NCI-H460 (cell line): ENCODE data around the gene CA11. TPM values are rescaled to one million over a fixed set of nuclear protein-coding genes. Genes with fewer than 3 reads are reported as not detected.
"Not testable (repeated sequence)": the region's sequence is repeated elsewhere in the genome, so short reads cannot be mapped to it uniquely, and the experiment has no call there.

Experiments used
- DNase-seq: peaks from one replicate; pipeline ENCODE4 v3.0.0-alpha.2; 2016; ENCODE audit warnings: low read depth; ENCODE audit errors: extremely low read depth
- total RNA-seq: library from RNA; depleted of rRNA; stranded (reverse); fragments of >200 nt; shearing (Covaris generic); gene quantifications from 2 replicates; pipeline ENCODE4 v1.2.3, GENCODE V29; 2014

The CA11 gene
- total RNA-seq, 1 experiment from 2014 or later = 3.3 TPM

DNA sequence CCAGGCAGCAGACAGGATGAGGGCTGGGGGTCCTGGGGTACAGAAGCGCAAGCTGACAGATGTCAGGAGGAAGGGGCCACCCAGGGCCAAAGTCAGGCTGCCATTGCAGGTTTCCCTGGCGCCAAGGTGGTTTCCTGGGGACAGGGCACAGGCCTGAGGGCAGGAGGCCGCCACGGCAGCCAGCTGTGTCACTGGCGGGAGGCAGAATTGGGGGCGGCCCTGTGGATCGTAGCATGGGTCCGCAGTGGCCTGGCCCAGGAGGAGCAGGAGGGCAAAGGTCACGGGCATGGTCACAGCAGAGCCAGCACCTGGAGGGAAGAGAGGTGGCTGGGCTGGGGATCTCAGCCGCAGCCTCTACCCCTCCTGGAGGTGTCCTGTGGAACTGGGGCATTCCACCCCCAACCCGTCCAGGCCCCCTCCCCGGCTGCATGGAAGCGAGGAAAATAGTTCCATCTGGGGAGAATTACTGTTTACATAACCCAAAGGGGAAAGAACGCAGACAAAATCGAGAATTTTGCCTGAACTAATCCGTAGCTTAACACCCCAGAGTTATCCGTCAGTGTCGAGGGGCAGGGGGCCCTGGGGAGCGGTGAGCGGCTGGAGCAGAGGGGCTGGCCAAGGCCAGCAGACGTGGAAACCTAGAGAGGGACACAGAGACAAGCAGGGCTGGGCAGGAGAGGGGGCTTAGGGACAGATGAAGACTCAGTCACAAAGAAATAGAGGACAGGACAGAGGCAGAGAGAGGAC is 24.9 kb upstream of the CA11 start:
- no peak for DNase-seq

DNA sequence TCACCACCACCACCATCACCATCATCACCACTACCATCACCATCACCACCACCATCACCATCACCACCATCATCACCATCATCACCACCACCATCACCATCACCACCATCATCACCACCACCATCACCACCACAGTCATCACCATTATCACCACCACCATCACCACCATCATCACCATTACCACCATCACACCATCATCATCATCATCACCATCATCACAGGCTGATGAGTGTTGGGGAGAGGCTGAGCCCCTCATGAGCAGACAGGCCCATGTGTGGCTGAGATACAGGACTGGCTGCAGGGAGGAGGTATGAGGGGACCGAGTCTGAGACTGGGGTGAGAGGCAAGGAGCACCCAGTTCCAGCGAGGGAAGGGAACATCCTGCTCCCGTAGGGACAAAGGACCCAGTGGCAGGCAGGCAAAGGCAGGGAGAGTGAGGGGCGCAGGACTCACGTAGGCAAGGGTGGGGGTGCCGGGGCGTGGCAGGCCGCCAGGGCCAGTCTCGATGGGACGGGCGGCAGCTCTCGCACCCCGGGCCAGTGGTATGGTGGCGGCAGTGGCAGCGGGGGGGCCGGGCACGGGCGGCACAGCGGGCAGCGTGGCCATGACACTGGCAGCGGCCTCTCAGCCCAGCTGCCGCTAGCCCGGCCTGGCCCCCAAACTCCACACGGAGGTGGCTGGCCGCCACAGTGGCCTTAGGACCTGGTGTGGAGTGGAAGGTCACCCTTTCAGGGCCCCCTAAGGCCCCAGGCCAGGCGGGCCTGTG is 24.1 kb upstream of the CA11 start:
- no peak for DNase-seq

- DNase-seq = no peak
These were observed 22.8 kb upstream of the CA11 start for GRCh38 chr19:48668761-48669160.

- DNase-seq = no peak
These were observed 22.3 kb upstream of the CA11 start for GRCh38 chr19:48668332-48668731.

GRCh38 chr19:48665786-48666185 is 19.8 kb upstream of the CA11 start:
- DNase-seq = no peak

DNA sequence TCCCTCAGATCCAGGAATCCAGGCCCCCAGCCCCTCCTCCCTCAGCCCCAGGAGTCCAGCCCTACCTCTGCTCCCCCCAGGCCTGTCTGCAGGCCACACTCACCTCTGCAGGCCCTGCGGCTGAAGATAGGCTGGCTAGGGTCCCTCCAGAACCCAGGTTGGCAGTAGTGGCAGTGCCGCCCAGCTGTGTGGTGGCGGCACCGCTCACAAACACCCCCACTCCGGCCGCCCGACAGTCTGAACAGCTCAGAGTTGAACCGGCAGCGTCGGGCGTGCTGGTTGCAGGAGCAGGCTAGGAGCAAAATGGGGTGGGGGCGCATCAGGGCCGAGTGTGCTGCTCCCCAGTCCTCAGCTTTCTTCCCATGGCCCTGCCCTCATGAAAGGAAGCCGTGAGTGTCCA is 18.5 kb upstream of the CA11 start:
- DNase-seq = no peak

DNA sequence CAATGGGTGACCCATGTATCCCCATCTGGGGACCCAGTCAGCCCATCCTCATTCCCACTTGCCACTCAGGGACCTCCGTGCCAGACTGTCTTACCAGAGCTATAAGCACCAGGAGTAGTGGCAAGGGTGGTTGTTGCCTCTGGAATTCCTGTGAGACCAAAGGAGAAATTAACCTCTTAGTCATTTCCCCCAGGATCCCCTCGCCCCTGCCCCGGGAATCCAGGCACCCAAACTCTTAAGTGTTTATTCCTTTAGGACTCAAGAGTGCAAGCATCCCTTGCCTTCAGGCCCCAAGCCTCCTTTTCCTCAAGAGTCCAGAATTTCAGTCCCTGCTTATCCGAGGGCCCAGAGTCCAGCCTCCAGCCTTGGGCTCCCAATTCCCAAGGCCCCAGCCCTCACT is 17.7 kb upstream of the CA11 start:
- no peak for DNase-seq

DNA sequence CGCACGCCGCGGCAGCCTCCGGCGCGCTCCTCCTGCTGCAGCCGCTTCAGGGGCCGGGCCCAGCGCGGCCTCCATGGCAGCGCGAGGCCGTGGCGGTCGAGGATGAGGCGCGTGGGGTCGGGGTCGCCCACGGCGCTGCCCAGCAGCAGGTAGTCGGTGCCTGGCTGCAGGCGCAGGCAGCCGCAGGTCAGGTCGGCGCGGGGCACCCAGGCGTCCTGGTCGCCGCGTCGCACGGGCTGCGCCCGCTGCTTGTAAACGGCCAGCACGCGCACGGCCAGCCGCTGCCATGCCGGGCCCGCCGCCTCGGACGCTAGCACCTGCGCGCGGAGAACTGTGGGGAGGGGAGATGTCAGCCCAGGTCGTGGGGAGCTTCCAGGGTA is 15.7 kb upstream of the CA11 start:
- no peak for DNase-seq

DNA sequence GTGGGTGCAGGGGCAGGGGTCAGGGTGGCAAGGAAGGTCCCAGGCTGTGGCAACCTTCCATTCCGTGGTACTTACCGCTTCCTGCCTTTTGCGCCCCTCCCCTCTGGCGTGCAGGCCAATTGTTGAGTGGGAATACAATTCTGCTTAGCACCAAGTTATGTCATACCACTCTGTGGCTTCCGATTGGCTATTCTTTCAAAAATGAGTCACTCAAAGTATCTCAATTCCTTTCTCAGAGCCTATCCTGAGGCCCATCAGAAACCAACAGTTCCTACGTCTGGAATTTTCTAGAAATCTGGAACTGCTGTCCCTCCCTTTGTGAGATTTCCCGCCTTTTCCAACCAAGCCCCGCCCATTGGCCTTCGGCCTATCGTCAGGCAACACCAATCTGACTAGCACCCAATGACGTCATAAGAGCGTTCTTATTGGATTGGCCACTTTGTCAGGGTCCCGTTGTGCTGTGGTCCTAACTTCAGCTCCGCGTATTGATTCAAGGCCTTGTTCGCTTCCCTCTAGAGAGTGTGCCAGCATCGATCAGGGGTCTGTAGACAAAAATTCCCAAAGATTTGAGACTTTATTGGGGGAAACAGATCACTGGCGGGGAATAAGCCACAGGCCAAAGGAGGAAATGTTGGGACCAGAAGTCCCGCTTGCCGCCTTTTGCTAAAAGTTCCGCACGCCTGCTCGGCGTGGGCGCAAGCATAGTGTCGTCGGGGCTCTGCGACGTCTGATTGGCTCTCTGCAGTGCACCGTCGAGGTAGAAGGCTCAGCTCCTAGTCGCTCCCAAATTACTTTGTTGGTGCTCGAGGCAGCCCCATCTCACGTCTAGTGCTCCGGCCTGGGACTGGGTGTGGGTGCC is 15.1 kb upstream of the CA11 start:
- peak; percentile 87 for DNase-seq

- no peak for DNase-seq
These were observed 13.8 kb upstream of the CA11 start for GRCh38 chr19:48659768-48660167.

DNA sequence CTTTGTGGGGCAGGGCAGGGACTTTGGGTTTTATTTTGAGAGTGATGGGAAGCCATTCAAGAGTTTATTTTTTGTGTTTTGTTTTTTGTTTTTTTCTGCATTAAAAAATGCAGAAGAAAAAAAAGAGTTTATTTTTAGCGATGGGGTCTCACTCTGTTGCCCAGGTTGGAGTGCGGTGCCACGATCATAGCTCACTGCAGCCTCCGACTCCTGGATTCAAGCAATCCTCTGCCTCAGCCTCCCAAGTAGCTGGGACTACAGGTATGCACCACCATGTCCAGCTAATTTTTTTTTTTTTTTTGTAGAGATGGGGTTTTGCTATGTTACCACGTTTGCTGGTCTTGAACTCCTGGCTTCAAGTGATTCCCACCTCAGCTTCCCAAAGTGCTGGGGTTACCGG is 12.5 kb upstream of the CA11 start:
- DNase-seq = no peak

- not testable (repeated sequence) for DNase-seq
These were observed 11.8 kb upstream of the CA11 start for GRCh38 chr19:48657828-48658227.

GRCh38 chr19:48656840-48657474 is 11.0 kb upstream of the CA11 start:
- no peak for DNase-seq

GRCh38 chr19:48654299-48655059 is 8.5 kb upstream of the CA11 start:
- no peak for DNase-seq

DNA sequence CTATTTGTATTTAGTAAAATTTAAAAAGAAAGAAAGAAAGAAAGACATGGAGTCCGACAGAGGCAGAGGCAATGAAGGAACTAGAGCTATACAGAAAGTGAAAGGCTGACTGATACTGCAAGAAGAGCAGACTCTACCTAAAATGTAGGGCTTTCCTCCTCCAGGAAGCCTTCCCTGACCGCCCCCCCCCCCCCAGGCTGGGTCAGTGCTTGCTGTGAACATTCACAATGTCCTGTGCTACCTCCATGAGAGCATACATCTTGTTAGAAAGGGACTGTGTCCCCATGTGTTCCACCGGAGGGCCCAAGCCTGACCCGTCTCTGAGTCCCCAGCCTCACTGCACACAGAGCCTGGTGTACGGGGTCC is 5.7 kb upstream of the CA11 start:
- DNase-seq = no peak

- no peak for DNase-seq
These were observed 5.1 kb upstream of the CA11 start for GRCh38 chr19:48650974-48651682.

DNA sequence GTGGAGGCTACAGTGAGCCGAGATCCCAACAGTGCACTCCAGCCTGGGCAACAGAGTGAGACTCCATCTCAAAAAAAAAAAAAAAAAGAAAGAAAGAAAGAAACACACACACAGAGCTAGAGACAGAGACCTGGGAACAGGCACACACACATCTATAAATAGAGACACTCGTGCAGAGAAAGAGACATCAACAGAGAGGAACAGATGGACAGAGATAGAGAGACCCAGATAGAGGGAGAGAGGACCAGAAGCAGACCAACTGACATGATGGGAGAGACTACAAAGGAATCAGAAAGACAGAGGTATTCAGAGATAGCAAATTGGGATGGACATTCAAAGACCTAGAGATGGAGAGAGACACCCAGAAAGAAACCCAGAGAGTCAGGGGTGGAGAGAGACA is 2.1 kb upstream of the CA11 start:
- no peak for DNase-seq

DNA sequence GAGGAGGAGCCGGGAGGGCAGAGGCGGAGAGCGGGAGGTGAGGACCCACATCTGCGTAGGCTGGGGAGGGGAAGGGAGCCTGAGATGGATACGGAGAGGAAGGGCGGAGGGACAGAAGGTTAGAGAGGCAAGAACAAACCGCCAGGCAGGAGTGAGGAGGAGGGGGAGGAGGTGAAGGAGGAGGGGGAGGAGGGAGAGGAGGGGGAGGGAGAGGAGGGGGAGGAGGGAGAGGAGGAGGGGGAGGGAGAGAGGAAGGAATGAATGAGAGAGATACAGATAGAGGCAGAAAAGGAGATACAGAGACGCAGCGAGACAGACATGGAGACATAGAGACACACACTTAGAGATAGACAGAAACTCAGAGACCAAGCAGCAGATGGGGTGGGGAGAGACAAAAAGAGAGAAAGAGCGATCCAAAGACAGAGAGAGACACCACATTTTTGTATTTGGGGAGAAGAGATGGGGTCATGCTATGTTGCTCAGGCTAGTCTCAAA is 782 bp upstream of the CA11 start:
- no peak for DNase-seq

GRCh38 chr19:48645620-48646000 is 377 bp downstream of the CA11 start:
- no peak for DNase-seq
